HG03103 (cell line): ENCODE data around the gene SOX14.

Experiments used
- ATAC-seq: cut with Tn5 transposase; IDR thresholded peaks from one replicate; pipeline ENCODE4 v1.9.1; 2021; ENCODE audit warnings: low read depth; ENCODE audit not compliant: unreplicated experiment

The SOX14 gene

GRCh38 chr3:137767538-137768360 lies 3.6 kb downstream of the SOX14 start:
- ATAC-seq: no peak

GRCh38 chr3:137768361-137769321 lies 4.5 kb downstream of the SOX14 start:
- ATAC-seq: no peak

DNA sequence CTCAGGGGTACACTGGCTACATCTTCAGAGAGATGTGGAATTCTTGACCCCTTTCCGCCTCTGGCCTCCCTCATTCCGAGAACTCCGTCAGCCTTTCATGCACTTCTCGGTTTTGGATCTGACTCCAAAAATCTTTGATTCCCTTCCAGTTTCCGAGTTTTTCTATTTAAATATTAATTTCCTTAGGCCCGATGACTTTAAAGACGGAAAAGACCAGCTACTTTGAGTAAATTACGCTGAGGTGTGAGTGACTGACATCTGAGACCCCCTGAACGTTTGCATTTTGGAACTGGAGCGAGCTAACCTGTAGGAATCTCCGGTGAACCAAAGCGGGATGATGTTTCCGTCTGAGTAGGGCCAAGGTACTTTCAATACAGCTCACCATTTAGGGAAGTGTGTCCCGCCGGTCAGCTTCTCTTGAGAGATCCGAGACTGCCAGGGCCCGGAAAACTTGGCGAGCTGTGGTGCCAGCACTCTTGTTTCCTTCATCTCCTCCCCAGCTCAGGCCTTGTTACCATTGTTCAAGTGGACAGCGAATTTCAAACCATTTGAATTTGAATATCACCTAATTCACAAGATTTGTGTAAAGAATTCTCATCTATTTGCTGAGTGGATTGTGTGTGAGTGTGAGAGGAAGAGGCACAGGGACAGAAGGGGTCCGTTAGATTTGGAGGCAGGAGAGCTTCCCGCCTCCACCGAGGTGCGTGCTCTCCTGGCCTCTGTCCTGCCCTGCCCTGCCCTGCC lies 5.4 kb downstream of the SOX14 start:
- ATAC-seq: no peak

DNA sequence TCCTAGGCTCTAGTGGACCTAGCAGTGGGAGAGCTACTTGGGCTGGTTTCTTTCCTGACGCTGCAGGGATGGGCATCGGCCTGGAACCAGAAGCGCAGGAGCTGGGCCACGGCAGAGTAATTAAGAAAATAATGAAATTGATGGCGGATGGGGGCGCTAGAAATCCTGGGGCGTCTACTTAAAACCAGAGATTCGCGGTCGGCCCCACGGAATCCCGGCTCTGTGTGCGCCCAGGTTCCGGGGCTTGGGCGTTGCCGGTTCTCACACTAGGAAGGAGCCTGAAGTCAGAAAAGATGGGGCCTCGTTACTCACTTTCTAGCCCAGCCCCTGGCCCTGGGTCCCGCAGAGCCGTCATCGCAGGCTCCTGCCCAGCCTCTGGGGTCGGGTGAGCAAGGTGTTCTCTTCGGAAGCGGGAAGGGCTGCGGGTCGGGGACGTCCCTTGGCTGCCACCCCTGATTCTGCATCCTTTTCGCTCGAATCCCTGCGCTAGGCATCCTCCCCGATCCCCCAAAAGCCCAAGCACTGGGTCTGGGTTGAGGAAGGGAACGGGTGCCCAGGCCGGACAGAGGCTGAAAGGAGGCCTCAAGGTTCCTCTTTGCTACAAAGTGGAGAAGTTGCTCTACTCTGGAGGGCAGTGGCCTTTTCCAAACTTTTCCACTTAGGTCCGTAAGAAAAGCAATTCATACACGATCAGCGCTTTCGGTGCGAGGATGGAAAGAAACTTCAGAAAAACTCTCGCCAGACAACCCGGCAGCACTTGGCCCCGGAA lies 6.1 kb downstream of the SOX14 start:
- ATAC-seq: no peak

GRCh38 chr3:137770835-137771399 lies 6.8 kb downstream of the SOX14 start:
- no peak for ATAC-seq

- ATAC-seq: no peak
These were observed 7.5 kb downstream of the SOX14 start for GRCh38 chr3:137771401-137772213.

DNA sequence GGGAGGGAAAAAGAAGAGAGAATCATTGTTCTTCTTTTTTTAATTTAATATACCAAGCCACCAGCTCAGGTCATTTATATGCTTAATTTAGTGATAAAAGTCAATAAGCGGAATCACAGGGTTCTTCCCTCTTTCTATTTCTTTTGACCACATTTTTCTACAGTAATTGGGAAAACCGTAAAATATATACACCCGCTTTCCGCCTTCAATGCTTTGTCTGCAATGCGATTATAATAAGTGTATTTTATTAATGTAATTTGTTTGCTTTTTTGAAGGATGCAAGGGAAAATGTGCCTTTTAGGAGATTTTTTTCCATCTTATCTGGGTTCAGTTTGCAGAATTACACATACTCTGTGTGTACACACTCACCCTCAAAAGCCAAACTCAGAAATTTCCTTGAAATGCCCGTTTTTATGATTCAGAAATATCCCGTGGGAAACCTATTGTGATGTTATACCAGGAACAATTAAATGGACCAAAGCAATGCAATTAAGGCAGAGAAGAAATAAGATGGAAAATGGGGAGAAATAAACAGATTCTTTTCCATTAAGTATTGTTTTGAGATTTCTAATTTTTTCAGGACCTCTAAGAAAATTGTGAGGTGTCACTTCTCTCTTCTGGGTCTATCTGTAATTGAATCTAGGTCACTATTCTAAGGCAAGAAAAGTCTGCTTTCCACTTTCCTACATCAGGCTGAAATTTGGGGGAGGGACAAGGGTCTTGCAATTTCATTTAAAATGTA lies 8.3 kb downstream of the SOX14 start:
- ATAC-seq: no peak

DNA sequence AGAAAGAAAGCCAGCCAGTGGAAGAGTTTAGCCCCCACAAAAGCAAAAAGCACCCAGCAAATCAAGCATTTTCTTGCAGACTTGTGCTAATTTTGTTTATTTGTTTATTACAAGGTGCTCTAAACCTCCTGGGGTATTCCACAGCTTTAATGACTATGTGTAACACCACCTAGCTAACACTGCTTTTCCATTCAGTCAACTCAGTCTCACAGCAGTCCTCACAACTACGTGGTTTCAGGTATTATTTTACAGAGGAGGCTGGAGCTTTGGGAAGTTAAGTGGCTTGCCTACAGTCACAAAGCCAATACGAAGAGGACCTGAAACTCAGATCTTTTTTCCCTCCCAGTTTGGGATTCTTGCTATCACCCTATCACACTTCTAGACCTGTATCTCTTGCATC lies 14.8 kb downstream of the SOX14 start:
- no peak for ATAC-seq

GRCh38 chr3:137787529-137787928 lies 23.4 kb downstream of the SOX14 start:
- no peak for ATAC-seq

- no peak for ATAC-seq
These were observed 25.1 kb downstream of the SOX14 start for GRCh38 chr3:137789236-137789635.

DNA sequence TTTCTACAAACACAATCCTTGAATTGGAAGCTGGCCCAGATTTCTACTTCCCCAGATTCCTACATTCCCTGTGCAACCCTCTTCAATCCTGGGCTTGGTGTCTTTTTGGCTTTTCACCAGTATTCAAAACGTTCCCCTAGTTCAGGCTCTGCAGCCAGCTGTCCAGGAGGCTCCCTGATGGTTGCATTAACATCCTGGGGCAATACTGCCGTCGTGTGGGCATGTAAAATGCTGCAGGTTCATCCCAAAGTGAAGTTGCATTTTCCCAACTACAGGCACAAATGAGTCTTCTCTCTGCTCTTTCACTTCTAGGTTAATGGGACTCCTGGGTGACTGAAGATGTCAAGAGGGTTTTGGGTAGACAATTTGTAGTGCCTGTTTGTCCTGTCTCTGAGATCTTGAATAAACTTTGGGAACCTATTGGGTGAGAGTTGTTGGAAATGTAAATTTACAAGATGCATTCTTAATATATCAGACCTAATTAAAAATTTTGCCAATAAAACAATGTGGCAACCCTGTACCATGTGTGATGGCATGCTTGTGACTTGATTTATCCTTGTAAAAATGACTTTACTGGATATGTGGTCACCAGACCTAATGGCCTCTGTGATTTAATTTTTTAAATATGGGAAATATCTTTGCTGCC lies 28.6 kb downstream of the SOX14 start:
- ATAC-seq: no peak

DNA sequence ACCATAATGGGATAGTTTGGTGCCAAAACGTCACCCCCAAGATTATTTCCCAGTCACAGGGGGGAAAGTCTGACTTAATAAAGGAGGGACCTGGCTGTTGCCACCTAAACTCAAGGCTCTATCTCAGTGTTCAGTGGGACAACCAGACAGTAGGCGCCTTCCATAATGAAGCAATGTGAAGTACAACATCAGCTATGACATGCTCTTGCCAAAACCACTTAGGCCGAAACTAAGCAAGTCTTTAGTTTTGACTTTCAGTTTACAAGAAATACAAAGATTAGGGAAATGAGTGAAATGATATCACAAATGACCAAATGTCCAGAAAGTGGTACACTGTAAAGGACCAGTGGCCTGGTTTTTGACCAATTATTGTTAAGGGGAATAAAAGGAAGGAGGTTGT lies 32.9 kb downstream of the SOX14 start:
- no peak for ATAC-seq

GRCh38 chr3:137803215-137803614 lies 39.1 kb downstream of the SOX14 start:
- no peak for ATAC-seq

DNA sequence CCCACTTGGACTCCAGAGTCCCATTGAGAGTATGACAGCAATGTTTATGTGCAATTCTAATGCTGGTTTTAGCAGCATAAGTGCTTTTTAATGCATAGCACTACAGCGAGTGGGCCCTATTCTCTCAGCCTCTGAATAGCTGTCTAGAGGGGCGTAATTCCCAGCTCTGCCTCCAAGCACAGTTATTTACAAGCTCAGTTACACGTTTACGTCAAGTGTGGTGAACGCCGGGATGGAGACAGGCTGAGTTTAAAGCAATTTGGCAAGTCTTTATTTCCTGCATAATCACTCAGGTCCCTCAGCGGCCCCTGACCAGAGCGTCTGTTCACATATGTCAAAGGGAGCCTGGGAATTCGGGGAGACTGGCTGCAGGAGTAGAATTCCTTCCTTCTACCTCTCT lies 43.9 kb downstream of the SOX14 start:
- ATAC-seq: no peak

- no peak for ATAC-seq
These were observed 45.4 kb downstream of the SOX14 start for GRCh38 chr3:137809509-137809908.

DNA sequence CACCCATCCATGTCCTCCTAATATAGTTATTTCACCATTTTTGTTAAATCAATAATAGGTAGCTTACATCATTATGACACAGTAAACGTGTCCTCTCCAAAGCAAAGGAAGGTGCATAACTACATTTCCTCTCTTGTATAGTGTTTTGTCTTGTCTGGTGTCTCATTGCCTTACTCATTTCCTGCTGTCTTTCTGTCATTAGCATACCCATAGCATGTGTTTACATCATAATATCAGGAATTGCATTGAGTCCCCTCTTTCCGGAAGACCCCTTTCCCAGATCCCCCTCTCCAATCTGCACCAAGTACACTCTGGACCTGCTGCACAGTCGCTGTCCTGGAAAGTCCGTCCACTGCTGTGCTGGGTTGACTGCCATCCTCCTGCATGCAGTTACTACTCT lies 47.9 kb downstream of the SOX14 start:
- no peak for ATAC-seq

DNA sequence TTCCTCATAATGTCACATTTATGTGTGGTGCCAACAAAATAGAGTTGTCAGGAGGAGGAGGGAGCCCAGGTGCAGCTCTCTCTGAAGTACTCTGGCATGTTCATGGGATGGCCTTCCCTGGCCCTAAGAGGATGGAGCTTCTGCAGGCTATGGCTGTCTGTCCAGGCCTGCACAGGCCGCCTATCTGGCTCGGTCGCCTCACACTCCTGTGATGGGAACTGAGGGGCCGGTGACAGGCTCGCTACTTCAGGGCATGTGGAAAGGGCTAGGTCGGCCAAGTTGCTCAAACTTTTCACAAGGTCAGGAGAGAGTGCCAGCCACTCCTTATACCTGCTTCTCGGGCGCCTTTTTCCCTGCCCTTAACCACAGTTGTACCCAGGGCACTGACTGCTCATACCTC lies 51.1 kb downstream of the SOX14 start:
- ATAC-seq: no peak
